HG03025 (cell line): ENCODE measurements around the gene FBXL13.
"Not testable (repeated sequence)": the region's sequence is repeated elsewhere in the genome, so short reads cannot be mapped to it uniquely, and the experiment has no call there.

ENCODE experiments used
- ATAC-seq: cut with Tn5 transposase; IDR thresholded peaks from one replicate; pipeline ENCODE4 v1.9.1; 2021; ENCODE audit warnings: mild to moderate bottlenecking, moderate library complexity; ENCODE audit not compliant: unreplicated experiment, low FRiP score

FBXL13 gene

GRCh38 chr7:102912742-102913141 lies 161.9 kb downstream of the FBXL13 start, which contains the start of gene LRRC17:
Gene LRRC17, plus strand, starts transcription at chr7:102913000. Its CDS starts 20,914 bp downstream, at chr7:102933914.
- no peak for ATAC-seq

GRCh38 chr7:102908676-102909075 lies 165.9 kb downstream of the FBXL13 start:
- ATAC-seq: no peak

- not testable (repeated sequence) for ATAC-seq
These were observed 171.0 kb downstream of the FBXL13 start for GRCh38 chr7:102903576-102903975.

GRCh38 chr7:102902052-102902451 lies 172.5 kb downstream of the FBXL13 start:
- not testable (repeated sequence) for ATAC-seq

- no peak for ATAC-seq
These were observed 176.1 kb downstream of the FBXL13 start for GRCh38 chr7:102898532-102898859.

- ATAC-seq: no peak
These were observed 176.6 kb downstream of the FBXL13 start for GRCh38 chr7:102897856-102898531.

GRCh38 chr7:102897211-102897631 lies 177.4 kb downstream of the FBXL13 start:
- ATAC-seq: no peak

GRCh38 chr7:102896585-102896984 lies 178.0 kb downstream of the FBXL13 start:
- no peak for ATAC-seq

GRCh38 chr7:102895602-102896001 lies 179.0 kb downstream of the FBXL13 start:
- ATAC-seq: no peak

- no peak for ATAC-seq
These were observed 181.8 kb downstream of the FBXL13 start for GRCh38 chr7:102892631-102893278.

GRCh38 chr7:102891693-102892261 lies 182.8 kb downstream of the FBXL13 start:
- no peak for ATAC-seq

GRCh38 chr7:102890971-102891692 lies 183.5 kb downstream of the FBXL13 start:
- no peak for ATAC-seq

- no peak for ATAC-seq
These were observed 184.2 kb downstream of the FBXL13 start for GRCh38 chr7:102890292-102890970.

GRCh38 chr7:102889851-102890250 lies 184.7 kb downstream of the FBXL13 start:
- ATAC-seq: no peak

- no peak for ATAC-seq
These were observed 185.9 kb downstream of the FBXL13 start for GRCh38 chr7:102888561-102889233.

GRCh38 chr7:102883098-102883860 lies 191.3 kb downstream of the FBXL13 start:
- no peak for ATAC-seq

- ATAC-seq: no peak
These were observed 198.8 kb downstream of the FBXL13 start for GRCh38 chr7:102875700-102876295.

GRCh38 chr7:102874966-102875365 lies 199.6 kb downstream of the FBXL13 start:
- ATAC-seq: no peak
